ENCODE measurements around the gene MYPN.

MYPN gene

GRCh38 chr10:68103901-68104300 lies 5.4 kb upstream of the MYPN start:
- no peak overlapping the region for H3K4me3 ChIP-seq (ENCODE audit: low read depth, low read length)
- no peak for TF ChIP-seq CTCF (IDR thresholded peaks at IDR 0.05; ENCODE audit: borderline replicate concordance, insufficient read depth, low read depth, low read length)

GRCh38 chr10:68105820-68106219 lies 3.5 kb upstream of the MYPN start:
- H3K4me3 ChIP-seq (ENCODE audit: low read depth, low read length): no peak overlapping the region

GRCh38 chr10:68106656-68107055 lies 2.6 kb upstream of the MYPN start:
- H3K4me3 ChIP-seq (ENCODE audit: low read depth, low read length): no peak overlapping the region
- TF ChIP-seq CTCF (IDR thresholded peaks at IDR 0.05; ENCODE audit: borderline replicate concordance, insufficient read depth, low read depth, low read length): no peak

More at GRCh38 chr10:68105820-68106219, 3.5 kb upstream of the MYPN start:
- TF ChIP-seq CTCF (IDR thresholded peaks at IDR 0.05; ENCODE audit: borderline replicate concordance, insufficient read depth, low read depth, low read length): no peak

GRCh38 chr10:68107651-68108050 lies 1.6 kb upstream of the MYPN start:
- no peak for TF ChIP-seq CTCF (IDR thresholded peaks at IDR 0.05; ENCODE audit: borderline replicate concordance, insufficient read depth, low read depth, low read length)
- H3K4me3 ChIP-seq (ENCODE audit: low read depth, low read length): no peak overlapping the region

- H3K4me3 ChIP-seq (ENCODE audit: low read depth, low read length): no peak overlapping the region
- TF ChIP-seq CTCF (IDR thresholded peaks at IDR 0.05; ENCODE audit: borderline replicate concordance, insufficient read depth, low read depth, low read length): no peak
Observed at GRCh38 chr10:68108051-68108450, 1.2 kb upstream of the MYPN start.

- no peak for TF ChIP-seq CTCF (IDR thresholded peaks at IDR 0.05; ENCODE audit: borderline replicate concordance, insufficient read depth, low read depth, low read length)
- no peak overlapping the region for H3K4me3 ChIP-seq (ENCODE audit: low read depth, low read length)
Observed at GRCh38 chr10:68108653-68109052, 635 bp upstream of the MYPN start.

- no peak for TF ChIP-seq CTCF (IDR thresholded peaks at IDR 0.05; ENCODE audit: borderline replicate concordance, insufficient read depth, low read depth, low read length)
- H3K4me3 ChIP-seq (ENCODE audit: low read depth, low read length): no peak overlapping the region
Observed at GRCh38 chr10:68110027-68110426, 739 bp downstream of the MYPN start.
